Spleen (tissue), 11 donors: ENCODE measurements around the gene CCHCR1. TPM values are rescaled to one million over a fixed set of nuclear protein-coding genes. Genes with fewer than 3 reads are reported as not detected.
A peak's percentile ranks its signal among the peaks of the same experiment; 100 is the strongest.

Source experiments
- DNase-seq: peaks from one replicate; pipeline ENCODE4 v3.0.0-alpha.2; 2020
- H3K27ac ChIP-seq, 8 donors: fragments of 200-600 bp; sonication (generic) in 7 of 8; 1 replicate in 4 of 8; 2 replicates in 4 of 8; pipeline versions ENCODE4 v1.5.0 to v1.8.0; 2016 to 2021; ENCODE audit warnings: inconsistent platforms in 4 of 8, mild to moderate bottlenecking in 4 of 8, moderate library complexity in 1 of 8
- H3K27me3 ChIP-seq, 7 donors: fragments of 200-600 bp; sonication (generic) in 6 of 7; replicated peaks in 1 of 7; 1 replicate in 4 of 7; 2 replicates in 3 of 7; pipeline versions ENCODE4 v1.5.0 to v1.8.0; 2016 to 2021; ENCODE audit warnings: inconsistent platforms in 3 of 7, mild to moderate bottlenecking in 1 of 7
- H3K36me3 ChIP-seq, 6 donors: fragments of 200-600 bp; sonication (generic) in 5 of 6; 1 replicate in 4 of 6; 2 replicates in 2 of 6; pipeline versions ENCODE4 v1.5.0 to v1.8.0; 2016 to 2021; ENCODE audit warnings: inconsistent platforms in 2 of 6
- H3K4me1 ChIP-seq, 6 donors: fragments of 200-600 bp; sonication (generic) in 5 of 6; 1 replicate in 3 of 6; 2 replicates in 3 of 6; pipeline versions ENCODE4 v1.5.0 to v1.8.0; 2016 to 2021; ENCODE audit warnings: inconsistent platforms in 3 of 6
- H3K4me3 ChIP-seq, 8 donors: fragments of 200-600 bp; sonication (generic) in 7 of 8; 1 replicate in 4 of 8; 2 replicates in 4 of 8; pipeline versions ENCODE4 v1.5.0 to v1.8.0; 2016 to 2021; ENCODE audit warnings: inconsistent platforms in 4 of 8, mild to moderate bottlenecking in 4 of 8, moderate library complexity in 2 of 8
- H3K9me3 ChIP-seq, 8 donors: fragments of 200-600 bp; sonication (generic) in 7 of 8; 1 replicate in 4 of 8; 2 replicates in 4 of 8; pipeline versions ENCODE4 v1.5.0 to v1.8.0; 2016 to 2021; ENCODE audit warnings: inconsistent platforms in 4 of 8
- CTCF ChIP-seq, 11 experiments: fragments of 200-600 bp in 7 of 11; fragments of 450-650 bp in 4 of 11; sonication (generic) in 4 of 11; IDR thresholded peaks in 8 of 11; conservative IDR thresholded peaks in 3 of 11; 1 replicate in 7 of 11; 2 replicates in 4 of 11; pipeline versions ENCODE4 v1.4.0 to v1.8.0; 2016 to 2021; ENCODE audit warnings: antibody characterized with exemption in 11 of 11, inconsistent platforms in 4 of 11, mild to moderate bottlenecking in 1 of 11
- POLR2A ChIP-seq, 3 donors: fragments of 450-650 bp; IDR thresholded peaks; one replicate each; pipeline ENCODE4 v1.5.1; 2017; ENCODE audit warnings: antibody characterized with exemption in 3 of 3, mild to moderate bottlenecking in 1 of 3
- POLR2AphosphoS5 ChIP-seq, 3 donors: sonication (generic); formaldehyde crosslinking; IDR thresholded peaks; one replicate each; pipeline ENCODE4 v1.5.1; 2017; ENCODE audit warnings: antibody characterized with exemption in 3 of 3
- WGBS, 5 donors: extraction: QIAGEN DNeasy Blood & Tissue Kit in 3 of 5; methylation state at CpG; one replicate each; pipeline versions ENCODE4 v1.1.5 to v1.1.7; 2013 to 2018; 5-methylcytosine and 5-hydroxymethylcytosine counted together
- intact Hi-C: fragments of 100-400 bp; cut with DNase I; formaldehyde crosslinking; loops from one replicate; pipeline ENCODE4 v1.15.0; 2023; ENCODE audit warnings: low total_unique reads
- polyA plus RNA-seq, 3 donors: library from polyadenylated mRNA; stranded (reverse); fragments of 200-250 nt; gene quantifications; one replicate each; pipeline ENCODE4 v1.2.1, GENCODE V29; 2013
- total RNA-seq, 7 donors: library from RNA; depleted of rRNA in 3 of 7; stranded (reverse); fragments of >200 nt in 3 of 7; fragmentation: NEBNext Ultra II Directional in 4 of 7; extraction: Animal tissue kit (Norgen Biotek cat#: 25700) in 4 of 7; gene quantifications; one replicate each; pipeline versions ENCODE4 v1.1.0 to v1.2.1, GENCODE V29; 2016 to 2021
- donor health status: healthy with polysubstance abuse.
- donor health status: DM: no; HTN: no; CAD: no; lungs with moderate emphysema.
- donor health status: DM: no; HTN: no; CAD: no.
- donor health status: Bipolar disorder and iron deficiency.
- donor health status: healthy.
- donor health status: DM: no; HTN: no; CAD: no.
- donor health status: DM: yes; HTN: yes; CAD: no.

The CCHCR1 gene
- total and polyA plus RNA-seq, 10 donors = 7.7 to 22.5 (median 13.9) TPM

GRCh38 chr6:31163922-31164321, 6.3 kb upstream of the CCHCR1 start:
- no peaks in the 10 kb centered on the region for H3K9me3 ChIP-seq
- DNase-seq = no peak
- no peak overlapping the region for H3K27ac ChIP-seq
- H3K4me1 ChIP-seq = peaks cover 4 to 18% (median 12%) of the 10 kb centered on the region in 6 donors
- TF ChIP-seq POLR2A (IDR thresholded peaks at IDR 0.05) = no peak
- no peak for TF ChIP-seq CTCF (IDR thresholded peaks at IDR 0.05 in 8 of 11, conservative IDR thresholded peaks at IDR 0.05 in 3 of 11)
- TF ChIP-seq POLR2AphosphoS5 (IDR thresholded peaks at IDR 0.05) = no peak
- H3K36me3 ChIP-seq = peaks cover 0 to 22% (median 0%) of the 10 kb centered on the region in 6 donors
- no peaks in the 10 kb centered on the region for H3K27me3 ChIP-seq
- no peak overlapping the region for H3K4me3 ChIP-seq
- intact Hi-C loops = no loop called here

DNA sequence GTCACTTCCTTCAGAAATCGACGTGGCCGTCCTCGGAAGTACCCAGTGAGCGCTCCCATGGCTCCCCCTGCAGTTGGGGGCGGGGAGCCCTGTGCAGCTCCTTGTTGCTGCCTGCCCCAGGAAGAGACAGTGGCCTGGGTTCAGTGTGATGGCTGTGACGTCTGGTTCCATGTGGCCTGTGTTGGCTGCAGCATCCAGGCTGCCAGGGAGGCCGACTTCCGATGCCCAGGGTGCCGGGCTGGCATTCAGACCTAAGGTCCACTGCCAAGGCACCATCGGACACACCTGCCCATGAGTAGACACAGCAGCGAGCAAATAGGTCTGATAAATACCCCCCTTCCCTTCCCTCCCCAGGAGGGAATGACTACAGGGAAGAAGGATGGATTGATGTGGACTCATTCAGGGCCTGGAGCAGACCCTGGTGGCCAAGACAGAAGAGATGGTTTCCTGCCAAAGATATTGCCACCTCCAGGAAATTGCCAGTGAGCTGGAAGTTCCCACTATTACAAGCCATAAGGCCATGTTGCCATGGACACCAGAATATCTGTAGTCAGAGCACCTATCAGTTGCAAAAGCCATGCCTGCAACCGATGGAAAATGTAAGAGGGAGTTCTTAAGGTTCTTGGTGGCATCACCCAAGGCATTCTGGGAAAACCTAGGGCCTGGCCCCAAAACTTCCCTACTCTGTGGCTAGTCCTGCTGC, 5.0 kb upstream of the CCHCR1 start:
- TF ChIP-seq POLR2A (IDR thresholded peaks at IDR 0.05) (no peak), CTCF (IDR thresholded peaks at IDR 0.05 in 8 of 11, conservative IDR thresholded peaks at IDR 0.05 in 3 of 11) (no peak), POLR2AphosphoS5 (IDR thresholded peaks at IDR 0.05) (no peak)
- Histone ChIP-seq H3K27me3 (no peaks in the 10 kb centered on the region), H3K4me3 (no peak overlapping the region), H3K27ac (no peak overlapping the region), H3K4me1 (peaks cover 6 to 26% (median 17%) of the 10 kb centered on the region in 6 donors), H3K9me3 (no peaks in the 10 kb centered on the region), H3K36me3 (peaks cover 0 to 22% (median 0%) of the 10 kb centered on the region in 6 donors)
- DNase-seq = peak; percentile 9
- WGBS, 5 donors = 87 to 94% (median 89%) methylated on average over 6 to 13 of the region's 13 CpGs
- intact Hi-C loops = no loop called here

GRCh38 chr6:31161216-31162126, 3.9 kb upstream of the CCHCR1 start:
- DNase-seq = no peak
- Histone ChIP-seq H3K9me3 (no peaks in the 10 kb centered on the region), H3K4me3 (no peak overlapping the region), H3K4me1 (peaks cover 11 to 37% (median 26%) of the 10 kb centered on the region in 6 donors), H3K27ac (no peak overlapping the region), H3K27me3 (no peaks in the 10 kb centered on the region), H3K36me3 (peaks cover 0 to 24% (median 0%) of the 10 kb centered on the region in 6 donors)
- WGBS, 5 donors = 92 to 95% (median 94%) methylated on average over 16 to 19 of the region's 19 CpGs
- intact Hi-C loops = no loop called here
- no peak for TF ChIP-seq POLR2A (IDR thresholded peaks at IDR 0.05)

GRCh38 chr6:31158863-31159855, 1.6 kb upstream of the CCHCR1 start:
- no peak for TF ChIP-seq CTCF (IDR thresholded peaks at IDR 0.05 in 8 of 11, conservative IDR thresholded peaks at IDR 0.05 in 3 of 11)
- TF ChIP-seq POLR2AphosphoS5 (IDR thresholded peaks at IDR 0.05) = no peak
- no peak for TF ChIP-seq POLR2A (IDR thresholded peaks at IDR 0.05)
- intact Hi-C loops = no loop called here

More at GRCh38 chr6:31158863-31159855, 1.6 kb upstream of the CCHCR1 start:
- Histone ChIP-seq H3K27ac (peak overlapping the region in 5 of 8 donors; percentile 79 to 90 (median 84)), H3K36me3 (peaks cover 0 to 45% (median 4%) of the 10 kb centered on the region in 6 donors), H3K27me3 (no peaks in the 10 kb centered on the region), H3K4me3 (peak overlapping the region; percentile 63 to 94 (median 84)), H3K9me3 (no peaks in the 10 kb centered on the region), H3K4me1 (peaks cover 11 to 38% (median 25%) of the 10 kb centered on the region in 6 donors)
- peak; percentile 79 for DNase-seq
- WGBS, 5 donors = 3 to 26% (median 21%) methylated on average over 21 to 35 of the region's 35 CpGs
